ENCODE data around the gene ERICH2. TPM values are rescaled to one million over a fixed set of nuclear protein-coding genes. Genes with fewer than 3 reads are reported as not detected.

ERICH2 gene
- total and polyA plus RNA-seq, 9 donors, result 0.23 to 3.2 (median 1.3) TPM; not detected in 1

GRCh38 chr2:170830166-170830565 lies 60.0 kb downstream of the ERICH2 start:
- WGBS, 3 donors, result 86 to 96% (median 88%) methylated on average over 3 of the region's 3 CpGs
- no peaks in the 10 kb centered on the region for H3K36me3 ChIP-seq
- no peak for DNase-seq
- H3K9me3 ChIP-seq, result no peaks in the 10 kb centered on the region
- no peak overlapping the region for H3K27ac ChIP-seq
- no peaks in the 10 kb centered on the region for H3K4me1 ChIP-seq (ENCODE audit: insufficient read depth)
- no peak overlapping the region for H3K4me3 ChIP-seq
- intact Hi-C loops (cut with DNase I), result no loop called here
- no peaks in the 10 kb centered on the region for H3K27me3 ChIP-seq
- TF ChIP-seq CTCF (IDR thresholded peaks at IDR 0.05), result no peak
- no peak for TF ChIP-seq EP300 (IDR thresholded peaks at IDR 0.05)
- no peak for TF ChIP-seq POLR2A (IDR thresholded peaks at IDR 0.05)

- no peaks in the 10 kb centered on the region for H3K9me3 ChIP-seq
- no peaks in the 10 kb centered on the region for H3K27me3 ChIP-seq
- no peaks in the 10 kb centered on the region for H3K4me1 ChIP-seq (ENCODE audit: insufficient read depth)
- intact Hi-C loops (cut with DNase I), result no loop called here
- no peak overlapping the region for H3K27ac ChIP-seq
- WGBS, 3 donors, result 89 to 96% (median 94%) methylated on average over 4 of the region's 4 CpGs
- TF ChIP-seq POLR2A (IDR thresholded peaks at IDR 0.05) (no peak), CTCF (IDR thresholded peaks at IDR 0.05) (no peak), EP300 (IDR thresholded peaks at IDR 0.05) (no peak)
- no peak for DNase-seq
- H3K4me3 ChIP-seq, result no peak overlapping the region
- H3K36me3 ChIP-seq, result no peaks in the 10 kb centered on the region
Measured at GRCh38 chr2:170831115-170831514, 60.9 kb downstream of the ERICH2 start.

- no peak for DNase-seq
- H3K9me3 ChIP-seq, result no peaks in the 10 kb centered on the region
- H3K4me1 ChIP-seq (ENCODE audit: insufficient read depth), result no peaks in the 10 kb centered on the region
- no peak overlapping the region for H3K27ac ChIP-seq
- H3K4me3 ChIP-seq, result no peak overlapping the region
- WGBS, 3 donors, result 20 to 22% (median 22%) methylated on average over 5 of the region's 5 CpGs
- intact Hi-C loops (cut with DNase I), result no loop called here
- H3K27me3 ChIP-seq, result no peaks in the 10 kb centered on the region
- H3K36me3 ChIP-seq, result no peaks in the 10 kb centered on the region
- TF ChIP-seq CTCF (IDR thresholded peaks at IDR 0.05) (no peak), EP300 (IDR thresholded peaks at IDR 0.05) (no peak), POLR2A (IDR thresholded peaks at IDR 0.05) (no peak)
Measured at GRCh38 chr2:170836027-170836426, 65.8 kb downstream of the ERICH2 start.

- DNase-seq, result no peak
- 83 to 91% (median 91%) methylated on average over 4 of the region's 4 CpGs for WGBS, 3 donors
- H3K4me1 ChIP-seq (ENCODE audit: insufficient read depth), result no peaks in the 10 kb centered on the region
- TF ChIP-seq CTCF (IDR thresholded peaks at IDR 0.05), result no peak
- TF ChIP-seq POLR2A (IDR thresholded peaks at IDR 0.05), result no peak
- TF ChIP-seq EP300 (IDR thresholded peaks at IDR 0.05), result no peak
- no peak overlapping the region for H3K4me3 ChIP-seq
- intact Hi-C loops (cut with DNase I), result no loop called here
- no peak overlapping the region for H3K27ac ChIP-seq
- no peaks in the 10 kb centered on the region for H3K36me3 ChIP-seq
- H3K27me3 ChIP-seq, result no peaks in the 10 kb centered on the region
- H3K9me3 ChIP-seq, result no peaks in the 10 kb centered on the region
Measured at GRCh38 chr2:170840717-170841210, 70.6 kb downstream of the ERICH2 start.

All from ovary (tissue), 9 donors.